ENCODE data around the gene KCNQ5. TPM values are rescaled to one million over a fixed set of nuclear protein-coding genes. Genes with fewer than 3 reads are reported as not detected.

KCNQ5 gene
- total RNA-seq, 4 donors from 2014 or later, result 0.57 to 4.4 (median 0.97) TPM

GRCh38 chr6:72675396-72675795, 53.5 kb downstream of the KCNQ5 start:
- no peak overlapping the region for H3K4me3 ChIP-seq
- no peaks in the 10 kb centered on the region for H3K4me1 ChIP-seq
- no peak for DNase-seq
- 69 to 100% methylated on average over 1 of the region's 1 CpG for WGBS, 2 donors
- H3K9me3 ChIP-seq, result no peaks in the 10 kb centered on the region
- intact Hi-C loops (cut with DNase I), result no loop called here
- H3K27me3 ChIP-seq, result no peaks in the 10 kb centered on the region
- H3K36me3 ChIP-seq, result no peaks in the 10 kb centered on the region
- H3K27ac ChIP-seq, result no peak overlapping the region
- no peak for TF ChIP-seq POLR2A (IDR thresholded peaks at IDR 0.05)
- TF ChIP-seq CTCF (IDR thresholded peaks at IDR 0.05), result no peak

GRCh38 chr6:72676995-72677394, 55.1 kb downstream of the KCNQ5 start:
- 89% methylated on average over 3 of the region's 3 CpGs for WGBS, 2 donors
- intact Hi-C loops (cut with DNase I), result no loop called here
- Histone ChIP-seq H3K4me1 (no peaks in the 10 kb centered on the region), H3K9me3 (no peaks in the 10 kb centered on the region), H3K27ac (no peak overlapping the region), H3K36me3 (no peaks in the 10 kb centered on the region), H3K4me3 (no peak overlapping the region), H3K27me3 (no peaks in the 10 kb centered on the region)
- no peak for DNase-seq
- no peak for TF ChIP-seq POLR2A (IDR thresholded peaks at IDR 0.05)

- no peaks in the 10 kb centered on the region for H3K27me3 ChIP-seq
- no peak for TF ChIP-seq POLR2A (IDR thresholded peaks at IDR 0.05)
- no peak for TF ChIP-seq CTCF (IDR thresholded peaks at IDR 0.05)
- no peaks in the 10 kb centered on the region for H3K4me1 ChIP-seq
- intact Hi-C loops (cut with DNase I), result no loop called here
- H3K36me3 ChIP-seq, result no peaks in the 10 kb centered on the region
- WGBS, 2 donors, result 80 to 94% methylated on average over 1 of the region's 1 CpG
- no peak overlapping the region for H3K27ac ChIP-seq
- H3K4me3 ChIP-seq, result no peak overlapping the region
- no peak for DNase-seq
- no peaks in the 10 kb centered on the region for H3K9me3 ChIP-seq
Measured at GRCh38 chr6:72677740-72678139, 55.9 kb downstream of the KCNQ5 start.

GRCh38 chr6:72683797-72684196, 61.9 kb downstream of the KCNQ5 start:
- no peaks in the 10 kb centered on the region for H3K27me3 ChIP-seq
- no peak for TF ChIP-seq POLR2A (IDR thresholded peaks at IDR 0.05)
- TF ChIP-seq CTCF (IDR thresholded peaks at IDR 0.05), result no peak
- H3K27ac ChIP-seq, result no peak overlapping the region
- WGBS, 2 donors, result 83 to 85% methylated on average over 3 of the region's 3 CpGs
- no peak for DNase-seq
- no peak overlapping the region for H3K4me3 ChIP-seq
- H3K9me3 ChIP-seq, result no peaks in the 10 kb centered on the region
- intact Hi-C loops (cut with DNase I), result no loop called here
- no peaks in the 10 kb centered on the region for H3K4me1 ChIP-seq
- H3K36me3 ChIP-seq, result no peaks in the 10 kb centered on the region

- no peak for DNase-seq
- Histone ChIP-seq H3K9me3 (no peaks in the 10 kb centered on the region), H3K27me3 (no peaks in the 10 kb centered on the region), H3K4me1 (no peaks in the 10 kb centered on the region), H3K4me3 (no peak overlapping the region), H3K27ac (no peak overlapping the region), H3K36me3 (no peaks in the 10 kb centered on the region)
- intact Hi-C loops (cut with DNase I), result no loop called here
- TF ChIP-seq POLR2A (IDR thresholded peaks at IDR 0.05), result no peak
- TF ChIP-seq CTCF (IDR thresholded peaks at IDR 0.05), result no peak
- 82% methylated on average over 7 of the region's 7 CpGs for WGBS, 2 donors
Measured at GRCh38 chr6:72689107-72689954, 67.5 kb downstream of the KCNQ5 start.
